ENCODE data around the gene CASP9.

Gene CASP9

GRCh38 chr1:15455522-15455921 lies 68.5 kb downstream of the CASP9 start:
- intact Hi-C loops (cut with DNase I), result no loop called here
- no peak for DNase-seq

GRCh38 chr1:15454256-15454655 lies 69.8 kb downstream of the CASP9 start:
- intact Hi-C loops (cut with DNase I), result no loop called here
- DNase-seq, result no peak

GRCh38 chr1:15453734-15454133 lies 70.3 kb downstream of the CASP9 start:
- DNase-seq, result no peak
- intact Hi-C loops (cut with DNase I), result no loop called here

- intact Hi-C loops (cut with DNase I), result no loop called here
- DNase-seq, result no peak
These were observed 71.0 kb downstream of the CASP9 start for GRCh38 chr1:15452866-15453571.

GRCh38 chr1:15452216-15452615 lies 71.8 kb downstream of the CASP9 start:
- intact Hi-C loops (cut with DNase I), result no loop called here
- no peak for DNase-seq

GRCh38 chr1:15451014-15451722 lies 72.8 kb downstream of the CASP9 start:
- DNase-seq, result no peak
- intact Hi-C loops (cut with DNase I), result no loop called here

- no peak for DNase-seq
- intact Hi-C loops (cut with DNase I), result no loop called here
These were observed 74.4 kb downstream of the CASP9 start for GRCh38 chr1:15449567-15449966.

- intact Hi-C loops (cut with DNase I), result no loop called here
- no peak for DNase-seq
These were observed 75.0 kb downstream of the CASP9 start for GRCh38 chr1:15448877-15449462.

- no peak for DNase-seq
These were observed 77.8 kb downstream of the CASP9 start for GRCh38 chr1:15446212-15446611.

GRCh38 chr1:15445390-15446122 lies 78.5 kb downstream of the CASP9 start:
- intact Hi-C loops (cut with DNase I), result no loop called here
- DNase-seq, result no peak

More at GRCh38 chr1:15446212-15446611, 77.8 kb downstream of the CASP9 start:
- intact Hi-C loops (cut with DNase I), result no loop called here

- DNase-seq, result no peak
- intact Hi-C loops (cut with DNase I), result no loop called here
These were observed 79.3 kb downstream of the CASP9 start for GRCh38 chr1:15444468-15445389.

GRCh38 chr1:15443281-15443680 lies 80.7 kb downstream of the CASP9 start:
- no peak for DNase-seq
- intact Hi-C loops (cut with DNase I), result no loop called here

GRCh38 chr1:15442759-15443158 lies 81.3 kb downstream of the CASP9 start:
- DNase-seq, result no peak
- intact Hi-C loops (cut with DNase I), result no loop called here

GRCh38 chr1:15442119-15442518 lies 81.9 kb downstream of the CASP9 start:
- intact Hi-C loops (cut with DNase I), result no loop called here
- DNase-seq, result no peak
